GM23248 (cell line): ENCODE results near the gene DOCK10.

Source experiments
- EZH2 ChIP-seq: fragments of 200-600 bp; sonication (generic); IDR thresholded peaks from 2 replicates; pipeline ENCODE4 v1.6.1; 2018; ENCODE audit warnings: antibody characterized with exemption, mild to moderate bottlenecking; ENCODE audit not compliant: insufficient read depth, poor library complexity, severe bottlenecking
- EZH2phosphoT487 ChIP-seq: fragments of 200-600 bp; sonication (generic); IDR thresholded peaks from 2 replicates; pipeline ENCODE4 v1.6.1; 2018; ENCODE audit warnings: antibody characterized with exemption, moderate library complexity, mild to moderate bottlenecking, low read depth; ENCODE audit not compliant: insufficient read depth

DNA sequence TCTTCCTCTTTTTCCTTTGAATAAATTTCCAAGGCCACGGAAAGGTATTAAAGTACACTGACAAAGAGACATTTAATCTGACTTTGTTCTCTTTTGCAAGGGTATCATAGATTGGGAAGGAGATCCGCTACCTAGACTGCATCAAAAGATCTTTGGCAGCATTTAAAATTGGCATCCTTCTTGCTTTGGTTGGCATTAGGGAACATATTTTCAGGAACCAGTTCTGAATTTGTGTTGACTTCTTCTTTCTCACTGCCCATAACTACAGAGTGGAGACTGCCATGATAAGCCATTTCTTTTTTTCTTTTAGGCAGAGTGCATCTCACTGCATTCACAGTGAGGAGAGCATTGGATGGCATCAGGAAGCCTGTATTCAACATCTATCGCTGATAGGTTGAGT, 83.4 kb downstream of the DOCK10 start:
- no peak for TF ChIP-seq EZH2
- no peak for TF ChIP-seq EZH2phosphoT487
